ENCODE data around the gene FLOT1. TPM values are rescaled to one million over a fixed set of nuclear protein-coding genes. Genes with fewer than 3 reads are reported as not detected.

Gene FLOT1
- total and polyA plus RNA-seq, 2 donors (not counting 1 experiment from before 2014, with no cell fraction given): 71.2 to 79.4 TPM

DNA sequence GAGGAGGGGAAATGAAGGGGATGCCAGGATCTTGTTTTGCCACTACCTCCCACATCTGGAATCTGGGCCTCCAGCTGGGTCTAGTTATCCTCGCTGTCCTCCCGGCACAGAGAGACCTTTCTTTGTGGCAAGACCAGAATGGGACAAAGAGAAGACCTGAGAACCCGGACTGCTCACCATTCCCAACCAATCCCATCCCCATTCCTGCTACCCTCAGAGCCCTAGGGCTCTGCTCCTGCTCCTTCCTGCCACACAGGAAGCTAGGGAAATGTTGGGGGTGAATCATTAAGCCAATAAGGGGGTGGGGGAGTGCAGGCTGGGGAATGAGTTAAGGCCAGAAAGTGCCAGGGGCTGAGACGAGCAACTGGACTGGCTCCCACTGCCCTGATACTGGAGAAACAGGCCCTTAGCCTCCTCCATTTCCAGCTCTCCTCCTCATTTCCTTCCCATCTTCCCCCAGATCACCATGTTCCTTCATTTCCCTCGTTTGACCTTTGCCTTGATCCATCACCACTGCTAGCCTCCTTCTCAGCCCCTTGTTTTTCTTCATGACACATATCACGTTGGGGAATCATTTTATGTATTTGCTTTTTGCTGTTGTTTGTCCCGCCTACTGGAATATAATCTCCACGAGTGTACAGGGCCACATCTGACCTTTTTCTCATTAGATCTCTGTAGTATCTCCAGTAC, 6.5 kb upstream of the FLOT1 start:
- no peaks in the 10 kb centered on the region for H3K27me3 Mint-ChIP-seq
- ATAC-seq (ENCODE audit: low read depth) (no peak), DNase-seq (no peak)
- Histone ChIP-seq H3K27ac (ENCODE audit: low read length in 2 of 2) (no peak overlapping the region), H3K36me3 (replicated peaks in 1 of 2; ENCODE audit: control extremely low read depth in 1 of 2, control insufficient read depth in 1 of 2, extremely low read depth in 1 of 2, insufficient read depth in 2 of 2, low read length in 1 of 2) (no peaks in the 10 kb centered on the region), H3K79me2 (ENCODE audit: control insufficient read depth, insufficient read depth, low read length) (no peaks in the 10 kb centered on the region), H3K9me3 (ENCODE audit: control extremely low read depth in 1 of 3, control insufficient read depth in 2 of 3, insufficient read depth in 1 of 3, low read length in 2 of 3) (no peaks in the 10 kb centered on the region), H2AFZ (ENCODE audit: insufficient read depth, low read depth, low read length, poor library complexity, severe bottlenecking) (no peak overlapping the region), H3K4me1 (ENCODE audit: control insufficient read depth in 2 of 2, insufficient read depth in 2 of 2, low read length in 2 of 2) (peaks cover 0 to 8% of the 10 kb centered on the region in 2 donors), H3K27me3 (replicated peaks in 1 of 4; ENCODE audit: control extremely low read depth in 1 of 4, control insufficient read depth in 3 of 4, insufficient read depth in 4 of 4, low read length in 3 of 4) (no peaks in the 10 kb centered on the region), H3K4me3 (ENCODE audit: control extremely low read depth in 1 of 5, extremely low read depth in 1 of 5, insufficient read depth in 1 of 5, low read depth in 2 of 5, low read length in 4 of 5) (no peak overlapping the region), H3K9ac (ENCODE audit: low read length) (no peak overlapping the region), H4K20me1 (ENCODE audit: control insufficient read depth, insufficient read depth, low read length, poor library complexity, severe bottlenecking) (no peaks in the 10 kb centered on the region), H3K4me2 (replicated peaks; ENCODE audit: low read depth, low read length, poor library complexity, severe bottlenecking) (no peak overlapping the region)
- H3K27ac Mint-ChIP-seq: no peak overlapping the region
- H3K4me1 Mint-ChIP-seq: peaks cover 10% of the 10 kb centered on the region
- H3K9me3 Mint-ChIP-seq (ENCODE audit: insufficient read depth): no peaks in the 10 kb centered on the region
- no peak for TF ChIP-seq EZH2 (IDR thresholded peaks at IDR 0.05; ENCODE audit: borderline replicate concordance, insufficient read depth, low read depth, low read length, poor library complexity, severe bottlenecking)
- TF ChIP-seq, protein P1, sequence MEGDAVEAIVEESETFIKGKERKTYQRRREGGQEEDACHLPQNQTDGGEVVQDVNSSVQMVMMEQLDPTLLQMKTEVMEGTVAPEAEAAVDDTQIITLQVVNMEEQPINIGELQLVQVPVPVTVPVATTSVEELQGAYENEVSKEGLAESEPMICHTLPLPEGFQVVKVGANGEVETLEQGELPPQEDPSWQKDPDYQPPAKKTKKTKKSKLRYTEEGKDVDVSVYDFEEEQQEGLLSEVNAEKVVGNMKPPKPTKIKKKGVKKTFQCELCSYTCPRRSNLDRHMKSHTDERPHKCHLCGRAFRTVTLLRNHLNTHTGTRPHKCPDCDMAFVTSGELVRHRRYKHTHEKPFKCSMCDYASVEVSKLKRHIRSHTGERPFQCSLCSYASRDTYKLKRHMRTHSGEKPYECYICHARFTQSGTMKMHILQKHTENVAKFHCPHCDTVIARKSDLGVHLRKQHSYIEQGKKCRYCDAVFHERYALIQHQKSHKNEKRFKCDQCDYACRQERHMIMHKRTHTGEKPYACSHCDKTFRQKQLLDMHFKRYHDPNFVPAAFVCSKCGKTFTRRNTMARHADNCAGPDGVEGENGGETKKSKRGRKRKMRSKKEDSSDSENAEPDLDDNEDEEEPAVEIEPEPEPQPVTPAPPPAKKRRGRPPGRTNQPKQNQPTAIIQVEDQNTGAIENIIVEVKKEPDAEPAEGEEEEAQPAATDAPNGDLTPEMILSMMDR (IDR thresholded peaks at IDR 0.05): no peak
- ChIA-PET CTCF (no interaction called here), POLR2A (no interaction called here)
- no peak overlapping the region for H3K4me3 Mint-ChIP-seq
- WGBS (ENCODE audit: insufficient coverage): 69% methylated on average over 5 of the region's 8 CpGs
- intact Hi-C loops (cut with micrococcal nuclease): loop anchor here (10.0 kb wide), 1 partner anchor 46 kb away; no protein-coding TSS in a partner anchor

All from B cell (primary cell).